Stomach (tissue), 4 donors: ENCODE data around the gene PSMD14.

Source experiments
- CTCF ChIP-seq, 7 experiments: fragments of 450-650 bp in 4 of 7; fragments of 200-600 bp in 3 of 7; sonication (generic) in 3 of 7; IDR thresholded peaks; one replicate each; pipeline ENCODE4 v1.5.1; 2016 to 2019; ENCODE audit warnings: antibody characterized with exemption in 7 of 7, control low read depth in 2 of 7, mild to moderate bottlenecking in 1 of 7
- POLR2A ChIP-seq, 4 donors: fragments of 450-650 bp; IDR thresholded peaks; one replicate each; pipeline ENCODE4 v1.6.1; 2016; ENCODE audit warnings: antibody characterized with exemption in 4 of 4, control low read depth in 2 of 4, mild to moderate bottlenecking in 1 of 4, moderate library complexity in 1 of 4
- POLR2AphosphoS5 ChIP-seq, 3 donors: sonication (generic); formaldehyde crosslinking; IDR thresholded peaks; one replicate each; pipeline ENCODE4 v1.6.1; 2016; ENCODE audit warnings: antibody characterized with exemption in 3 of 3

- no peak for TF ChIP-seq POLR2A (IDR thresholded peaks at IDR 0.05)
- no peak for TF ChIP-seq CTCF (IDR thresholded peaks at IDR 0.05)
- no peak for TF ChIP-seq POLR2AphosphoS5 (IDR thresholded peaks at IDR 0.05)
Measured at GRCh38 chr2:161430386-161430785, 122.2 kb downstream of the PSMD14 start.
